ENCODE results near the gene TMEM151A.
"Not testable (repeated sequence)": the region's sequence is repeated elsewhere in the genome, so short reads cannot be mapped to it uniquely, and the experiment has no call there.

Gene TMEM151A

GRCh38 chr11:66267379-66268243 lies 24.1 kb upstream of the TMEM151A start:
- peak; percentile 91 for DNase-seq

GRCh38 chr11:66268244-66268951 lies 23.3 kb upstream of the TMEM151A start, which contains the start of gene RAB1B:
Gene RAB1B, plus strand, starts transcription at chr11:66268639. Its CDS starts 41 bp downstream, at chr11:66268680.
- DNase-seq = peak; percentile 100

GRCh38 chr11:66268952-66269905 lies 22.5 kb upstream of the TMEM151A start:
- peak; percentile 34 for DNase-seq

GRCh38 chr11:66271816-66272215 lies 19.9 kb upstream of the TMEM151A start:
- no peak for DNase-seq

- DNase-seq = no peak
These were observed 19.1 kb upstream of the TMEM151A start for GRCh38 chr11:66272596-66272995.

- no peak for DNase-seq
These were observed 17.5 kb upstream of the TMEM151A start for GRCh38 chr11:66274219-66274618.

GRCh38 chr11:66275396-66275795 lies 16.3 kb upstream of the TMEM151A start:
- no peak for DNase-seq

GRCh38 chr11:66275984-66276612 lies 15.6 kb upstream of the TMEM151A start:
- no peak for DNase-seq

GRCh38 chr11:66276619-66277018 lies 15.1 kb upstream of the TMEM151A start:
- not testable (repeated sequence) for DNase-seq

GRCh38 chr11:66277064-66277463 lies 14.6 kb upstream of the TMEM151A start:
- DNase-seq = not testable (repeated sequence)

- DNase-seq = peak; percentile 41
These were observed 14.0 kb upstream of the TMEM151A start, which contains the start of gene CNIH2 for GRCh38 chr11:66277471-66278362. Gene CNIH2, plus strand, starts transcription at chr11:66278175. Its CDS starts 282 bp downstream, at chr11:66278457.

- DNase-seq = no peak
These were observed 13.2 kb upstream of the TMEM151A start for GRCh38 chr11:66278363-66279091.

- no peak for DNase-seq
These were observed 12.5 kb upstream of the TMEM151A start for GRCh38 chr11:66279092-66279734.

- DNase-seq = no peak
These were observed 11.3 kb upstream of the TMEM151A start for GRCh38 chr11:66280428-66280827.

GRCh38 chr11:66281001-66281400 lies 10.7 kb upstream of the TMEM151A start:
- DNase-seq = no peak

GRCh38 chr11:66281776-66282467 lies 9.8 kb upstream of the TMEM151A start:
- DNase-seq = no peak

GRCh38 chr11:66282468-66283455 lies 8.9 kb upstream of the TMEM151A start:
- peak; percentile 100 for DNase-seq
